NB4 (cell line): ENCODE results near the gene AKR1E2.

Experiments used
- DNase-seq: peaks from one replicate; pipeline ENCODE4 v3.0.0; 2010; ENCODE audit warnings: low read depth
- H3K4me3 ChIP-seq: one replicate; pipeline ENCODE4 v1.5.1; 2011; ENCODE audit warnings: mild to moderate bottlenecking, low read depth, low read length, moderate library complexity
- CTCF ChIP-seq: IDR thresholded peaks from one replicate; pipeline ENCODE4 v1.5.1; 2012; ENCODE audit warnings: low read depth, low read length
- MYC ChIP-seq: IDR thresholded peaks from 2 replicates; pipeline ENCODE4 v1.6.1; 2011; ENCODE audit warnings: low read depth, low read length
- POLR2A ChIP-seq: IDR thresholded peaks from 2 replicates; pipeline ENCODE4 v1.6.1; 2011; ENCODE audit warnings: mild to moderate bottlenecking; ENCODE audit not compliant: insufficient read length; ENCODE audit errors: extremely low read depth
- TF ChIP-seq, protein P1 (sequence below): IDR thresholded peaks from 2 replicates; pipeline ENCODE4 v1.6.1; 2011; ENCODE audit warnings: low read depth, low read length

The AKR1E2 gene

DNA sequence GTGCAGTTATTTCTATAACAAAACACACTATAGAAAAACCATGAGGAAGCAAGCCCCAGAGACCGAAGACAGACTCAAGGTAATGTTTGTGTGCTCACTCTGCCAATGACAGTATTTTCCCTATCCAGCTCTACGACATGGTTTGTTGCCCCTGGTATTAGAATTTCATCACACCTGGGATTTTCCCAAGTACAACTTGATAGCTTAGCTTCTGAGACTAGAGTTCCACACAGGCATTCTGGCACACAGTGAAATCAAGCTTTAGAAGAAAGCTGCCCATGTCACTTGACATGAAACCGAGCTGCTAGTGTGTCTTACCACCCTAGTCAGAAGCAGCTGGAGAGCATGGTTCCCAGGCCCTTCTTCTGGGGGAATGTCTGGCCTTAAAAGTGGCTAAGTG lies 44.1 kb upstream of the AKR1E2 start:
- no peak overlapping the region for H3K4me3 ChIP-seq
- no peak for DNase-seq
- TF ChIP-seq, protein P1, sequence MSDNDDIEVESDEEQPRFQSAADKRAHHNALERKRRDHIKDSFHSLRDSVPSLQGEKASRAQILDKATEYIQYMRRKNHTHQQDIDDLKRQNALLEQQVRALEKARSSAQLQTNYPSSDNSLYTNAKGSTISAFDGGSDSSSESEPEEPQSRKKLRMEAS: no peak
- TF ChIP-seq CTCF: no peak
- no peak for TF ChIP-seq POLR2A
- TF ChIP-seq MYC: no peak

DNA sequence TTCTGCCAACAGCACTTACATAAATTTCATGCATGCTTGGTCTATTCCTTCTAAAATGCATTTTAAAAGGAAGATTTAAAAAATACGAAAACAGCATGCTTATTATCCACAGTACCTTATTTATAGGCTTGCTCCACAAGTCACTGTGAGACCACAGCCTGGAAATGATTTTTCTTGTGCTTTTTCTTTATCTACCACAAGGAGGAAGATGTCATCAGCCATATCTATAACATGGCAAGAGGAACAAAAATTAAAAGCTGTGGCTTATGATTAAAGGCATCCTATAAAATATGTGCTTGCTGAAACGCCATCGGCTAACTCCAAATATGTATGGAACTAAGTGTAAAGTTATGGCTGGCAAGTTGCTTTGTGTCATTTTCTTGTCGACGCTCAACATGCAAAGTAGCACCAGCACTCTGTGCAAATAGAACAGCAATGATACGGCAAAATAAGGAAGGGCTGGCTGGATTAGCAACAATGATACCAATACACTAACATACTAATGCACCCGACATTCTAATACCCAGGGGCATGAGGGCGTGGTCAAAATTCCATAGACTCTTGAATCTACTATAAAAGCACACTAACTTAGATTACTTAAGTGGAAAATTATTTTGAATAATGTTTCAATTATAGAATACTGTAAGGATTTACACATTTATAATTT lies 41.2 kb upstream of the AKR1E2 start:
- no peak overlapping the region for H3K4me3 ChIP-seq
- DNase-seq: no peak
- TF ChIP-seq MYC: no peak
- TF ChIP-seq, protein P1: no peak

GRCh38 chr10:4786043-4786839 lies 39.8 kb upstream of the AKR1E2 start:
- no peak overlapping the region for H3K4me3 ChIP-seq
- no peak for TF ChIP-seq POLR2A
- TF ChIP-seq, protein P1: no peak
- no peak for TF ChIP-seq MYC
- TF ChIP-seq CTCF: no peak

GRCh38 chr10:4790045-4790444 lies 36.0 kb upstream of the AKR1E2 start:
- TF ChIP-seq POLR2A (no peak), MYC (no peak), CTCF (no peak)
- TF ChIP-seq, protein P1: no peak
- no peak for DNase-seq
- H3K4me3 ChIP-seq: no peak overlapping the region

More at GRCh38 chr10:4786043-4786839, 39.8 kb upstream of the AKR1E2 start:
- DNase-seq: no peak

DNA sequence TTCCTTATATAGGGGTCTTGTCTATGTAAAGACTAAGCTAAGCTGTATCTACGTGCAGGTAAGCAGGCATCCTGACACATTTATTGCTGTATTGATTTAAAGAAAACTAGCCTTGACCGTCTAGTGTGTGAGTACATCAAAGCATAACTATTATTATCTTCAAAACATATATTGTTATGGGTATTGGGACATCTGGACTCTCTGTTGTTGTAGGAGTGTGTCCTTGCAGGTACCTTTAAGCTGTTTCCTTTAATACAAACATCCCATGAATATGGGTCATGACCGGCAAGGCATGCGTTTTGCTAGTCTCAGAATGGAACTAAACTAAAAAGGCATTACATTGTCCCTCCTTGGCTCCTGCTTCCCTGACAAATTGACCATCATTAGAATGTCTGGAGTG lies 35.1 kb upstream of the AKR1E2 start:
- no peak for DNase-seq
- TF ChIP-seq, protein P1: no peak
- H3K4me3 ChIP-seq: no peak overlapping the region

DNA sequence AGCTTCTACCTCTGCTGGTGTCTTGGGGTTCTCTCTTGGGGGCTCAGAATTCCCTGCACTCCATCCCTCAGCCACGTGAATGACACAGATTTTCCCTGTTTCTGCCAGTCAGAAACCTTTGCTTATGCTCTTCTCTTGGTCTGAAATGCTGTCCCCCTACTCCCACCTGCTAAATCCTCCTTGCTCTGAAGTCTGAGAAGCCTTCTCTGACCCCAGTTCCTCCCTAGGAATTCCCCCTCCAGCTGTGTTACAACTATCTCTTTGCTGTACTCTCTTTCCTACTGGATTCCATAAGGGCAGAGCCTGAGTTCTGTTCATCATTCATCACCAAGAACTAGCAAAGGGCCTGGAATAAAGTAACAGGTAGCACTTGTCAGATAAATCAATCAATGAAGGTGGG lies 33.6 kb upstream of the AKR1E2 start:
- no peak for DNase-seq
- TF ChIP-seq MYC: no peak
- TF ChIP-seq, protein P1: no peak
- TF ChIP-seq POLR2A: no peak
- H3K4me3 ChIP-seq: no peak overlapping the region

GRCh38 chr10:4801405-4801804 lies 24.6 kb upstream of the AKR1E2 start:
- H3K4me3 ChIP-seq: no peak overlapping the region
- TF ChIP-seq CTCF: no peak
- TF ChIP-seq, protein P1: no peak
- TF ChIP-seq MYC: no peak
- TF ChIP-seq POLR2A: no peak
- DNase-seq: no peak
